GM18951 (cell line): ENCODE measurements around the gene GPR45.

Source experiments
- POLR2A ChIP-seq: IDR thresholded peaks from 4 replicates; pipeline ENCODE4 v1.6.1; 2011; ENCODE audit warnings: mild to moderate bottlenecking; ENCODE audit not compliant: insufficient read length, insufficient read depth; ENCODE audit errors: extremely low read depth
- in situ Hi-C: fragments of 300-500 bp; cut with MboI; formaldehyde crosslinking; loops from one replicate; pipeline ENCODE4 v1.12.0; 2022; ENCODE audit warnings: low sequenced_read_pairs, mixed read lengths, inconsistent platforms; ENCODE audit not compliant: unreplicated experiment

The GPR45 gene

DNA sequence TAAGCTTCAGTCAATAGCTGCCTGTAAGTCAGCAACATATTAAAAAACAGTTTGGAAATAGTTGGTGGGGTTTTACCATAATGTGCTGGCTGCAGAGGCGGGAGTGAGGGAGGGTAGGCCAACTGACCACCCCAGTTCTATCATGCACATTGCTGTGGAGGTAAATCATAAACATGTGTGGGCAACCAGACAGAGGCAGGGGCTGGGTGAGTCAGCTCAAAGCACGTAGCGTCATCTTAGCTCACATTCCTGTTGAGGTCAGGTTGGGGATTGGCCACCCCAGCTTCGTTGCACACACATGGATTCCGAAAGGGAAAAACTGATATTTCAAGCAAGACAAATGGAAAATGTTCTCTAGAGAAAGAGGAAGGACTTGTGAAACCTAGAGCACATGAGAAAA, 19.5 kb downstream of the GPR45 start:
- no peak for TF ChIP-seq POLR2A
- in situ Hi-C loops: no loop called here

DNA sequence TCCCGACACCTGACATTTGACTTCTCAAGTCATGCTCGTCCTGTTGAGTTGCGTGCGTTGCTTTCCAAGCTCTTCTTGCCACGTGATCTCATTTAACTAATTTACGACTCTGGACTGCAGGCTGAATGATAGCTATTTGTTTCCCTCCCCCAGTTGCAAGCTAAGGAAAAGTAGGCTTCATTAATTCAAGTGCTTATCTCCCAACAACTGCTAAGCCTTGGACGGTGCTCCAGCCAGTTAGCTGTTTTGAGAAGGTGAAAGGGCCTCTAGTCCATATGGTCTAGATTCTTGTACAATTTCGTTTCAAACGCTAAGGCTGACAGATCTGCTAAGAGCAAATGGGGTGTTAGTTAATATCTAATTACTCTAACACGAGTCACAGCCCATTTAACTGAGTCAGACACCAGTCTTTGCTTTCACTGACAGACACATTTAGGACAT, 21.1 kb downstream of the GPR45 start:
- in situ Hi-C loops: no loop called here
- TF ChIP-seq POLR2A: no peak

GRCh38 chr2:105269426-105269825, 27.9 kb downstream of the GPR45 start:
- no peak for TF ChIP-seq POLR2A
- in situ Hi-C loops: no loop called here

DNA sequence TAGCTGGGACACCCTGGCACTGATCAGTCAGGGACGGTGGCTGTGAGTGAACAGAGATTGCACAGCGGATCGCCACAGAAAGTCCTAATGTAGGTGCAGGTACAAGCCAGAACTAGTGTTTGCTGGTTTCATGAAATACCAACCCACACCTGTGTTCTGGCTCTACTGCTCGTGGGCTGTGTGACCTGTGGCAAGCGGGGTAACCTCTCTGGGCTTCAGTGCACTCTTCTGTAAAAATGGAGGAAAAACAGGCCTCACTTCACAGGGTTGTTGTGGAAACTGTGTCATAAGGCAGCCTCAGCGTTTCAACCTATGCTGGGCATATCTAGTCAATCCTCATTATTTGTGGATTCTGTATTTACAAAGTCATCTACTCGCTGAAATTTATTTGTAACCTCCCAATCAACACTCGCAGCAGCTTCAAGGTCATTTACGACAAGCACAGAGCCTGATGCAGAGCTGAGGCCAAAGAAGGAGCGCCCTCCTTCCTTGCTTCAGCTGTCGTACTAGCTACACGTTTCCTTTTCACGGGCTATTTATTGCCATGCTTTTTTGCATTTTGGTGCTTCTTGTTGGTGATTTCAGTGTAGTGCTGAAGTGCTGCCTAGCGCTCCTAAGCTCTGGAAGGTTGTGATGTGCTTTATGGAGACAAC, 30.0 kb downstream of the GPR45 start:
- no peak for TF ChIP-seq POLR2A
- in situ Hi-C loops: no loop called here

- in situ Hi-C loops: no loop called here
- TF ChIP-seq POLR2A: no peak
These were observed 30.6 kb downstream of the GPR45 start for GRCh38 chr2:105272176-105272575.

- in situ Hi-C loops: no loop called here
- no peak for TF ChIP-seq POLR2A
These were observed 32.5 kb downstream of the GPR45 start for GRCh38 chr2:105274046-105274445.

GRCh38 chr2:105278654-105279053, 37.1 kb downstream of the GPR45 start:
- TF ChIP-seq POLR2A: no peak
- in situ Hi-C loops: no loop called here

GRCh38 chr2:105279126-105279525, 37.6 kb downstream of the GPR45 start:
- in situ Hi-C loops: no loop called here
- no peak for TF ChIP-seq POLR2A

GRCh38 chr2:105280281-105280680, 38.7 kb downstream of the GPR45 start:
- in situ Hi-C loops: no loop called here
- TF ChIP-seq POLR2A: no peak

- in situ Hi-C loops: no loop called here
- no peak for TF ChIP-seq POLR2A
These were observed 42.0 kb downstream of the GPR45 start for GRCh38 chr2:105283532-105283931.

DNA sequence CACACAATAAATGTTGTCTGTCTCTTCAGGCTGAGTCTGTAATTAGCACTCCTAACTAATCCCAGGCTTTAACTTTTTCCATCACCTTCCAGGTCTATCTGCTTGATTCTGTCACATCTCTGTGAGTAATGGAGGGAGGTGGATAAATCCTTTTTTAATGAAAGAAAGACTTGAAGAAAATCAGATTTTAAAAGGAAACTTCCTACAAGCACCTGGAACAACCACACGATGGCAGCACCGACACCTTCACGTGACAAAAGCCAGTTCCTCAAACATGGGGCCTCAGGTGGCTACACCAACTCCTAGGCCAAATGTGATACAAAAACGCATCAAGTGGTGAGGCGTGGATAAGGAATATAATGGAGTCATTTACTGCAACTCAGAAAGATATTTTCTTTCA, 46.1 kb downstream of the GPR45 start:
- TF ChIP-seq POLR2A: no peak
- in situ Hi-C loops: no loop called here

DNA sequence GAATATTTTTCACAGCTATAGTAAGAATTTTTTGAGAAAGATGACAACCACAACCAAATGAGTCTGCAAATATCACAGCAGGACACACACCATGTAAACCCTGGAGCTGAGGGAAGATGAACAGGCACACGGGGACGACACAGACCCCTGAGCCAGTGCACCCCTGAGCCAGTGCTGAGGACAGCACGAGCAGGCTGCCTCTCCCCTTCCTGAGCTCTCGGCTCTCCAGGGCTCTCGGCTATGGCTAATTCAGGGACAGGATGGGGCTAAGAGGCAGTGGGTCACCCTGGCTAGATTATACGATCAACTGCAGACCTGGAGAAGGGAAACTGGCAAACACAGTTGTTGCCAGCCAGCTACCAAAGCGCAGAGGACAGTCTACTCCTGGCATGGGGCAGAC, 46.6 kb downstream of the GPR45 start:
- in situ Hi-C loops: no loop called here
- no peak for TF ChIP-seq POLR2A

DNA sequence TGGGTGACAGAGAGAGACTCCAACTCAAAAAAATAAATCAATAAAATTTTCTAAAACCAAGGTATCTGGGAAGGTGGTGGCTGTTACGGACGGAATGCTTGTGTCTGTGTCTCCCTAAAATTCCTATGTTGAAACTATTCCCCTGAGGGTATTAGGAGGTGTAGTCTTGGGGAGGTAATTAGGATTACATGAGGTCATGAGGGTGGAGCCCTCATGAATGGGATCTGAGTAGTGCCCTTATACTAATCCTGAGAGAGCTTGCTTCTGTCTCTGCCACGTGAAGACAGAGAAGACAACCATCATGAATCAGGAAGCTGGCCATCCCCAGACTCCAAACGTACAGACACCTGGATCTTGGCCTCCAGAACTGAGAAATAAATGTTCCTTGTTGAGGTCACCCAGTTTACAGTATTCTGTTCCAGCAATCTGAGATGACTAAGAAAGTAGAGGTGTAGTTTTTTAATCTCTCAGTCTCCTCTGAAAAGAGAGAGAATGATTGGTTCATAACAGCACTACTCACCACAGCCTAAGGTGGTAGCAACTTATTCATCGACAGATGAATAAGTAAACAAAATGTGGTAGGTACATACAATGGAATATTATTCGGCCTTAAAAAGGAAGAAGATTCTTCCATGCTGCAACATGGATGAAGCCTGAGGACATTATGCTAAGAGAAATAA, 49.6 kb downstream of the GPR45 start:
- no peak for TF ChIP-seq POLR2A
- in situ Hi-C loops: no loop called here

DNA sequence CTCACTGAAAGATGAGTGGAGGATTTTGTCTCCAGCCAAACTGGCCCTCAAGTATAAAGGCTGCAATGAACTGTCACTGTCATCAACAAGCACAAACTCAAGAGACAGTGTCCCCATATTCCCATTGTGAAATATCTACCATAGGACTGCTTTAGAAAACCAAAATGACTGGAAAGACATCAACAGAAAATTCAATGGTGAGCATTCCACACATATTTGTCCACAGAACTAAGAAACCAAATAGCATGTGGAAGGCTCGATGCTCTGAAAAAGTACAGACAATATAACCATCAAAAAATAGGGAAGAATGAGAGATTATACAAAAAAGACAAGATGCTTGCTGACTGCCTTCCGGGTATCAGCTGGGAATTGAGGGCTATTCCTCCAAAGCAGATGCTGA, 50.4 kb downstream of the GPR45 start:
- in situ Hi-C loops: no loop called here
- no peak for TF ChIP-seq POLR2A
